HepG2 (cell line): ENCODE data around the gene BBS12.

Experiments used
- FOXP1 ChIP-seq, 2 experiments: fragments of 450-650 bp in 1 of 2; IDR thresholded peaks; 2 replicates each; pipeline ENCODE4 v1.6.1; 2017 to 2018; ENCODE audit warnings: antibody characterized with exemption in 1 of 2
- RBAK ChIP-seq: sonication (generic); formaldehyde crosslinking; IDR thresholded peaks from 2 replicates; pipeline ENCODE4 v1.5.1; 2020; ENCODE audit warnings: mild to moderate bottlenecking, missing genetic modification reagents
- ZFP36 ChIP-seq: fragments of 150-350 bp; IDR thresholded peaks from 2 replicates; pipeline ENCODE4 v1.6.1; 2018; ENCODE audit warnings: borderline replicate concordance, low read length, low read depth; ENCODE audit not compliant: partially characterized antibody

- TF ChIP-seq ZFP36 (no peak), RBAK (CRISPR knock-in tag) (no peak), FOXP1 (IDR thresholded peaks at IDR 0.05) (no peak), FOXP1 (CRISPR knock-in tag; IDR thresholded peaks at IDR 0.05) (no peak)
These were observed 29.6 kb upstream of the BBS12 start for GRCh38 chr4:122702939-122703338.
